Adrenal gland (tissue), 19 donors: ENCODE measurements around the gene CASP14. TPM values are rescaled to one million over a fixed set of nuclear protein-coding genes. Genes with fewer than 3 reads are reported as not detected.

Experiments used
- DNase-seq, 7 donors: peaks; one replicate each; pipeline ENCODE4 v3.0.0-alpha.2; 2019 to 2020
- H3K27ac ChIP-seq, 5 donors: fragments of 200-600 bp; sonication (generic) in 4 of 5; 1 replicate in 3 of 5; 2 replicates in 2 of 5; pipeline versions ENCODE4 v1.5.1 to v1.8.0; 2016 to 2020; ENCODE audit warnings: mild to moderate bottlenecking in 1 of 5
- H3K27me3 ChIP-seq: fragments of 200-600 bp; 2 replicates; pipeline ENCODE4 v1.8.0; 2021
- H3K36me3 ChIP-seq, 2 donors: fragments of 200-600 bp; replicated peaks in 1 of 2; 1 replicate in 1 of 2; 2 replicates in 1 of 2; pipeline versions ENCODE4 v1.5.1 to v1.8.0; 2018 to 2022
- H3K4me1 ChIP-seq, 2 donors: fragments of 200-600 bp; replicated peaks in 1 of 2; 1 replicate in 1 of 2; 2 replicates in 1 of 2; pipeline versions ENCODE4 v1.5.1 to v1.8.0; 2018 to 2021
- H3K4me3 ChIP-seq, 4 donors: fragments of 200-600 bp; sonication (generic) in 3 of 4; one replicate each; pipeline ENCODE4 v1.5.1; 2016 to 2018
- H3K9me3 ChIP-seq, 3 donors: fragments of 200-600 bp; sonication (generic) in 1 of 3; replicated peaks in 1 of 3; 1 replicate in 2 of 3; 2 replicates in 1 of 3; pipeline versions ENCODE4 v1.5.1 to v1.8.0; 2016 to 2021
- CTCF ChIP-seq, 6 experiments: fragments of 450-650 bp in 4 of 6; fragments of 200-600 bp in 2 of 6; sonication (generic) in 1 of 6; IDR thresholded peaks; 1 replicate in 5 of 6; 2 replicates in 1 of 6; pipeline versions ENCODE4 v1.5.1 to v1.8.0; 2016 to 2021; ENCODE audit warnings: antibody characterized with exemption in 6 of 6, mild to moderate bottlenecking in 2 of 6, moderate library complexity in 1 of 6
- POLR2A ChIP-seq, 2 donors: fragments of 450-650 bp; IDR thresholded peaks; one replicate each; pipeline ENCODE4 v1.6.1; 2017; ENCODE audit warnings: antibody characterized with exemption in 2 of 2, mild to moderate bottlenecking in 2 of 2, moderate library complexity in 1 of 2
- WGBS, 4 donors: extraction: QIAGEN DNeasy Blood & Tissue Kit in 2 of 4; methylation state at CpG; one replicate each; pipeline versions ENCODE4 v1.1.5 to v1.1.7; 2013 to 2017; 5-methylcytosine and 5-hydroxymethylcytosine counted together
- intact Hi-C, 2 donors: fragments of 100-400 bp; cut with DNase I; formaldehyde crosslinking; loops; one replicate each; pipeline versions ENCODE4 v1.14.1 to v1.15.0; 2022 to 2023
- long read RNA-seq, 10 donors: library from polyadenylated mRNA in 3 of 10; unstranded in 2 of 10; stranded (forward) in 1 of 10; transcript quantifications; one replicate each; pipeline ENCODE4 v2.0.0 and lab custom pipeline, GENCODE V29; 2021 to 2026
- polyA plus RNA-seq, 3 donors: library from polyadenylated mRNA; stranded (reverse); fragments of 200-250 nt in 2 of 3; fragments of 350-450 nt in 1 of 3; fragmentation: Illumina TruSeq in 1 of 3; extraction: RNeasy Lipid Tissue Mini Kit (QIAGEN cat#74804) in 1 of 3; gene quantifications; one replicate each; pipeline ENCODE4 v1.2.3, GENCODE V29; 2013 to 2014
- total RNA-seq, 9 donors: library from RNA; depleted of rRNA in 4 of 9; stranded (reverse); fragments of >200 nt in 4 of 9; fragments of 120-200 nt in 1 of 9; fragmentation: NEBNext Ultra II Directional in 1 of 9; extraction: Animal tissue kit (Norgen Biotek cat#: 25700) in 1 of 9; gene quantifications; one replicate each; pipeline versions ENCODE4 v1.1.0 to v1.2.4, GENCODE V29; 2013 to 2023
- donor health status: healthy with polysubstance abuse.
- donor health status: Bipolar disorder and iron deficiency.
- donor health status: DM: yes; HTN: yes; CAD: no.
- donor health status: DM: no; HTN: no; CAD: no.
- donor health status: DM: no; HTN: no; CAD: no.
- donor health status: DM: yes; HTN: yes; CAD: no.

Gene CASP14, protein sequence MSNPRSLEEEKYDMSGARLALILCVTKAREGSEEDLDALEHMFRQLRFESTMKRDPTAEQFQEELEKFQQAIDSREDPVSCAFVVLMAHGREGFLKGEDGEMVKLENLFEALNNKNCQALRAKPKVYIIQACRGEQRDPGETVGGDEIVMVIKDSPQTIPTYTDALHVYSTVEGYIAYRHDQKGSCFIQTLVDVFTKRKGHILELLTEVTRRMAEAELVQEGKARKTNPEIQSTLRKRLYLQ
- total RNA-seq (not detected), polyA plus RNA-seq (not detected)
- long read RNA-seq, donor 1, result 0 reads
- long read RNA-seq, donor 2, result 0 reads
- long read RNA-seq, donor 3, result 0 reads
- long read RNA-seq, donor 4, result 0 reads
- long read RNA-seq, donor 5, result 0 reads
- long read RNA-seq, donor 6, result 0 reads
- long read RNA-seq, donor 7, result 0 reads
- long read RNA-seq, donor 8, result 0 reads
- long read RNA-seq, donor 9, result 0 reads
- long read RNA-seq, donor 10, result 0 reads

DNA sequence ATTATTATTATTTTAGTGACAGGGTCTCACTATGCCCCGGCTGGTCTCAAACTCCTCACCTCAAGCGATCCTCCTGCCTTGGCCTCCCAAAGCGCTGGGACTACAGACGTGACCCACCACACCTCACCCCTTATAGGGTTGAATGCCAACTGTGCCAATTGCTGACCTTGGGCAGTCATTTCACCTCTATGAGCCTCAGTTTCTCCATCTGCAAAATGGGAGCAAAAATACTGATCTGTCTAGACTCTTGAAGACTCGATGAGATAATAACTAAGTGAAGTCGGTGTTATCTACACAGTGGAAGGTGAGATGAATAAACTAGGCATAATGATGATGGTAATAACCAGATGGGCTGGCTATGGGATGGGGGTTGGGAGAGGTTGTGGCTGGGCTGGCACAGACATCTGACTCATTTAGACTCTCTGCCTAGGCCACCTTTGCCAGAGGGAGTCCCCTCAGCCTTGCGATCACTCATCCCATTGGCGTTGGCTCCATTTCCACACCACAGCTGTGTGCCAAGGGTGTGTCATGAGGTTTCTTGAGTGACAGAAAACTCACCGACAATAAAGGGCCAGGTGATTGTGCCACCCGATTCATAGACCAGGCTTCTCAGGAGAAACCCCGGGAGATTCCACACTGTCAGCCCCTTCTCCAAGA is at the start of gene CASP14:
CASP14 (plus strand) TSS at position 596 of the 657 bp plus-strand sequence. CDS start 2,772 bp downstream, outside the sequence.
- DNase-seq, result no peak
- intact Hi-C loops, result no loop called here
- Histone ChIP-seq H3K4me3 (no peak within 1 kb of the TSS), H3K27ac (no peak within 1 kb of the TSS), H3K9me3 (no peaks in the 10 kb centered on the region), H3K27me3 (no peaks in the 10 kb centered on the region), H3K4me1 (no peaks in the 10 kb centered on the region), H3K36me3 (no peaks in the 10 kb centered on the region)
- TF ChIP-seq POLR2A (IDR thresholded peaks at IDR 0.05), result no peak
- TF ChIP-seq CTCF (IDR thresholded peaks at IDR 0.05), result no peak
- 77 to 91% (median 87%) methylated on average over 7 to 11 of the region's 11 CpGs for WGBS, 4 donors

GRCh38 chr19:15008308-15008707 is 41.0 kb upstream of the CASP14 start:
- Histone ChIP-seq H3K27ac (no peak overlapping the region), H3K4me3 (no peak overlapping the region), H3K27me3 (peaks cover 11% of the 10 kb centered on the region), H3K9me3 (no peaks in the 10 kb centered on the region), H3K4me1 (no peaks in the 10 kb centered on the region), H3K36me3 (no peaks in the 10 kb centered on the region)
- no peak for TF ChIP-seq POLR2A (IDR thresholded peaks at IDR 0.05)
- no peak for TF ChIP-seq CTCF (IDR thresholded peaks at IDR 0.05)
- intact Hi-C loops, result no loop called here
- DNase-seq, result no peak

- Histone ChIP-seq H3K27ac (no peak overlapping the region), H3K36me3 (no peaks in the 10 kb centered on the region), H3K4me3 (no peak overlapping the region), H3K4me1 (no peaks in the 10 kb centered on the region), H3K27me3 (peaks cover 11% of the 10 kb centered on the region), H3K9me3 (no peaks in the 10 kb centered on the region)
- 3 to 11% (median 7%) methylated on average over 10 to 73 of the region's 73 CpGs for WGBS, 4 donors
- TF ChIP-seq CTCF (IDR thresholded peaks at IDR 0.05), result no peak
- TF ChIP-seq POLR2A (IDR thresholded peaks at IDR 0.05), result no peak
- no peak for DNase-seq
- intact Hi-C loops, result no loop called here
Measured at GRCh38 chr19:15010501-15011300, 38.6 kb upstream of the CASP14 start.

GRCh38 chr19:15014579-15014978 is 34.7 kb upstream of the CASP14 start:
- Histone ChIP-seq H3K4me1 (no peaks in the 10 kb centered on the region), H3K9me3 (no peaks in the 10 kb centered on the region), H3K27me3 (peaks cover 16% of the 10 kb centered on the region), H3K4me3 (no peak overlapping the region), H3K36me3 (no peaks in the 10 kb centered on the region), H3K27ac (no peak overlapping the region)
- intact Hi-C loops, result no loop called here
- DNase-seq, result no peak
- WGBS, 4 donors, result 9 to 13% (median 10%) methylated on average over 9 to 11 of the region's 11 CpGs
- TF ChIP-seq POLR2A (IDR thresholded peaks at IDR 0.05) (no peak), CTCF (IDR thresholded peaks at IDR 0.05) (no peak)
